ENCODE data around the gene LIPC. TPM values are rescaled to one million over a fixed set of nuclear protein-coding genes. Genes with fewer than 3 reads are reported as not detected.

Gene LIPC
- polyA plus RNA-seq, 2 of the 4 experiments (the other 2 are of a cell fraction) = 0.13 to 0.30 TPM

DNA sequence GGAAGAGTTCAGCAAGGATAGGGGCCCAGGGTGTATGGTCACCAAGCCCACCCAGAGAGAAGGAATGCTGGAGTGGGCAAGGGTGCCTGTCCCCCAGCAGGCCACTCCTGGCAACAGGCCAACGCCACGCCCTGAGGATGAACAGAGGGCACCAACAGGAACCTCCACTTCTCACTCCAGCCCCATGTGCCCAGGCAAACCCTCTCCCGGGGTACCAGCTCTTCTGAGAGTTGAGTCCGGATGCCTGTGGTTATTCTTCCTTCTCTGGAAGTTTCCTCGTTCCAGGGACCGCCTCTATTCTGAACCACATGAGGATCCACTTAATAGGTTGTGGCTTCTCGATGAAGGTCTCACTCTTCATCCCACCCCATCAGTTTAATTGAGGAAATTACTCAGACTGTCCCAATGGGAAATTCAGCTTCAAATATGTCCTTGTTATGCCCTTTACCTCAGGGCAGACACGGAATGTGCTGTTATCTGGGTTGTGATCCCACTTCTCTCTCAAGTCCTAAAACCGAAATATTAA lies 114.3 kb downstream of the LIPC start:
- H3K9me3 ChIP-seq = no peaks in the 10 kb centered on the region
- TF ChIP-seq HMGXB4 (CRISPR knock-in tag; IDR thresholded peaks at IDR 0.05; ENCODE audit: borderline replicate concordance) (no peak), ZSCAN20 (CRISPR knock-in tag; IDR thresholded peaks at IDR 0.05) (no peak), JUN (IDR thresholded peaks at IDR 0.05) (no peak), POLR2A (IDR thresholded peaks at IDR 0.05; ENCODE audit: low read length) (no peak), RNF2 (IDR thresholded peaks at IDR 0.05; ENCODE audit: borderline replicate concordance, low read depth) (no peak), CBX2 (IDR thresholded peaks at IDR 0.05; ENCODE audit: borderline replicate concordance, low read depth) (no peak), CEBPB (IDR thresholded peaks at IDR 0.05) (no peak), ZC3H11A (IDR thresholded peaks at IDR 0.05) (no peak), HEYL (CRISPR knock-in tag; IDR thresholded peaks at IDR 0.05) (no peak), FOSL2 (IDR thresholded peaks at IDR 0.05) (no peak), FOSL2 (CRISPR knock-in tag; IDR thresholded peaks at IDR 0.05) (no peak), TP53 (CRISPR knock-in tag; IDR thresholded peaks at IDR 0.05) (no peak), HOXA7 (CRISPR knock-in tag; IDR thresholded peaks at IDR 0.05) (no peak), NR3C1 (IDR thresholded peaks at IDR 0.05) (no peak)
- TF ChIP-seq, protein P1, sequence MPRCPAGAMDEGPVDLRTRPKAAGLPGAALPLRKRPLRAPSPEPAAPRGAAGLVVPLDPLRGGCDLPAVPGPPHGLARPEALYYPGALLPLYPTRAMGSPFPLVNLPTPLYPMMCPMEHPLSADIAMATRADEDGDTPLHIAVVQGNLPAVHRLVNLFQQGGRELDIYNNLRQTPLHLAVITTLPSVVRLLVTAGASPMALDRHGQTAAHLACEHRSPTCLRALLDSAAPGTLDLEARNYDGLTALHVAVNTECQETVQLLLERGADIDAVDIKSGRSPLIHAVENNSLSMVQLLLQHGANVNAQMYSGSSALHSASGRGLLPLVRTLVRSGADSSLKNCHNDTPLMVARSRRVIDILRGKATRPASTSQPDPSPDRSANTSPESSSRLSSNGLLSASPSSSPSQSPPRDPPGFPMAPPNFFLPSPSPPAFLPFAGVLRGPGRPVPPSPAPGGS (IDR thresholded peaks at IDR 0.05) = no peak
- H3K4me1 ChIP-seq = peaks cover 43% of the 10 kb centered on the region
- no peak for FAIRE-seq
- H3K27ac ChIP-seq = peak overlapping the region; percentile 95
- DNase-seq (ENCODE audit: low read depth in 1 of 2, low spot score in 1 of 2) = no peak
- H3K4me3 ChIP-seq = peak overlapping the region; percentile 2; the same call in 1 of the 3 replicates
- POLR2A ChIA-PET = interaction anchor here (0.8 to 2.5 kb wide), 7 partner anchors 18 to 225 kb away, joined by 3 to 38 read pairs (median 6); partner anchors contain the start of genes ADAM10 and MINDY2
- CTCF ChIA-PET = interaction anchor here (0.8 to 2.8 kb wide), 6 partner anchors 9 to 318 kb away, joined by 3 to 10 read pairs (median 4); no protein-coding TSS in a partner anchor
- ATAC-seq = no peak
- 84% methylated on average over 9 of the region's 9 CpGs for WGBS (ENCODE audit: missing lambda C conversion rate)
- peak overlapping the region; percentile 85 for H3K4me2 ChIP-seq

- Histone ChIP-seq H3K9me3 (no peaks in the 10 kb centered on the region), H3K4me3 (peak overlapping the region; percentile 18; the same call in 1 of the 3 replicates), H3K4me2 (peak overlapping the region; percentile 85), H3K4me1 (peaks cover 51% of the 10 kb centered on the region), H3K27ac (peak overlapping the region; percentile 95)
- 13% methylated on average over 13 of the region's 13 CpGs for WGBS (ENCODE audit: missing lambda C conversion rate)
- peak; percentile 99 for FAIRE-seq
- peak; percentile 93 to 96 for ATAC-seq
- DNase-seq (ENCODE audit: low read depth in 1 of 2, low spot score in 1 of 2) = peak; percentile 93 to 95
- POLR2A ChIA-PET = interaction anchor here (0.6 to 2.5 kb wide), 21 partner anchors 11 to 277 kb away, joined by 3 to 38 read pairs (median 5); partner anchors contain the start of genes ADAM10 and MINDY2
- CTCF ChIA-PET = interaction anchor here (0.7 to 2.8 kb wide), 19 partner anchors 9 to 987 kb away, joined by 3 to 10 read pairs (median 3); partner anchors contain the start of gene MINDY2
- TF ChIP-seq HOXB13 (CRISPR knock-in tag; IDR thresholded peaks at IDR 0.05; ENCODE audit: low read depth) = no peak
- no peak for TF ChIP-seq USF2 (IDR thresholded peaks at IDR 0.05)
- peak; percentile 86 for TF ChIP-seq JUNB (IDR thresholded peaks at IDR 0.05)
- TF ChIP-seq GATA3 (IDR thresholded peaks at IDR 0.05; ENCODE audit: borderline replicate concordance) = peak; percentile 93
- TF ChIP-seq MAFK (IDR thresholded peaks at IDR 0.05; ENCODE audit: partially characterized antibody) = peak; percentile 11
- TF ChIP-seq HOXB5 (CRISPR knock-in tag; IDR thresholded peaks at IDR 0.05) = peak; percentile 59; the same call in 1 of the 2 replicates
- TF ChIP-seq CEBPB (IDR thresholded peaks at IDR 0.05) = peak; percentile 31 to 74; a peak in 2 of 4 replicates
- TF ChIP-seq RAD21 (conservative IDR thresholded peaks at IDR 0.05 in 1 of 2, IDR thresholded peaks at IDR 0.05 in 1 of 2) = peak; percentile 49 to 50; a peak in 4 of 5 replicates
- TF ChIP-seq HOXA7 (CRISPR knock-in tag; IDR thresholded peaks at IDR 0.05) = no peak
- TF ChIP-seq EP300 (IDR thresholded peaks at IDR 0.05) = peak; percentile 71 to 84; a peak in 3 of 5 replicates
- TF ChIP-seq, protein P2, sequence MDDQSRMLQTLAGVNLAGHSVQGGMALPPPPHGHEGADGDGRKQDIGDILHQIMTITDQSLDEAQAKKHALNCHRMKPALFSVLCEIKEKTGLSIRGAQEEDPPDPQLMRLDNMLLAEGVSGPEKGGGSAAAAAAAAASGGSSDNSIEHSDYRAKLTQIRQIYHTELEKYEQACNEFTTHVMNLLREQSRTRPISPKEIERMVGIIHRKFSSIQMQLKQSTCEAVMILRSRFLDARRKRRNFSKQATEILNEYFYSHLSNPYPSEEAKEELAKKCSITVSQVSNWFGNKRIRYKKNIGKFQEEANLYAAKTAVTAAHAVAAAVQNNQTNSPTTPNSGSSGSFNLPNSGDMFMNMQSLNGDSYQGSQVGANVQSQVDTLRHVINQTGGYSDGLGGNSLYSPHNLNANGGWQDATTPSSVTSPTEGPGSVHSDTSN (IDR thresholded peaks at IDR 0.05) = 0 out of 2 replicates have a peak, but pooled peaks have one; percentile 68
- TF ChIP-seq HMGXB4 (CRISPR knock-in tag; IDR thresholded peaks at IDR 0.05; ENCODE audit: borderline replicate concordance) = no peak
- TF ChIP-seq ESRRA (IDR thresholded peaks at IDR 0.05; ENCODE audit: borderline replicate concordance, low read length) = peak; percentile 87
- peak; percentile 86 for TF ChIP-seq E2F6 (IDR thresholded peaks at IDR 0.05; ENCODE audit: borderline replicate concordance, low read depth)
- peak; percentile 93 for TF ChIP-seq MAX (IDR thresholded peaks at IDR 0.05)
These were observed 115.1 kb downstream of the LIPC start for GRCh38 chr15:58546635-58547627.
